HG03060 (cell line): ENCODE measurements around the gene ABHD16B.

Source experiments
- ATAC-seq: cut with Tn5 transposase; IDR thresholded peaks from one replicate; pipeline ENCODE4 v1.9.1; 2021; ENCODE audit warnings: low read depth, moderate number of reproducible peaks; ENCODE audit not compliant: unreplicated experiment

The ABHD16B gene

GRCh38 chr20:63892402-63892801 lies 31.1 kb downstream of the ABHD16B start:
- ATAC-seq, result no peak

GRCh38 chr20:63893999-63894357 lies 32.7 kb downstream of the ABHD16B start:
- no peak for ATAC-seq

- peak; percentile 41 for ATAC-seq
These were observed 33.3 kb downstream of the ABHD16B start, which contains the start of gene DNAJC5 for GRCh38 chr20:63894358-63895201. DNAJC5 (plus strand) TSS chr20:63895126; CDS start chr20:63928346, 33,220 bp downstream.

- ATAC-seq, result no peak
These were observed 34.1 kb downstream of the ABHD16B start for GRCh38 chr20:63895202-63895951.

GRCh38 chr20:63895952-63896263 lies 34.6 kb downstream of the ABHD16B start:
- ATAC-seq, result no peak

GRCh38 chr20:63896264-63897105 lies 35.2 kb downstream of the ABHD16B start:
- no peak for ATAC-seq

- ATAC-seq, result no peak
These were observed 36.8 kb downstream of the ABHD16B start for GRCh38 chr20:63897978-63898561.

- ATAC-seq, result no peak
These were observed 37.7 kb downstream of the ABHD16B start for GRCh38 chr20:63898882-63899558.

GRCh38 chr20:63900413-63900812 lies 39.1 kb downstream of the ABHD16B start:
- no peak for ATAC-seq

- ATAC-seq, result no peak
These were observed 42.7 kb downstream of the ABHD16B start for GRCh38 chr20:63903796-63904561.

- ATAC-seq, result no peak
These were observed 46.8 kb downstream of the ABHD16B start for GRCh38 chr20:63908008-63908682.

GRCh38 chr20:63911176-63911575 lies 49.9 kb downstream of the ABHD16B start:
- no peak for ATAC-seq
